ENCODE measurements around the gene HDAC11.
A peak's percentile ranks its signal among the peaks of the same experiment; 100 is the strongest.

Gene HDAC11

GRCh38 chr3:13479332-13479581 lies 849 bp upstream of the HDAC11 start:
- Histone ChIP-seq H3K4me1 (ENCODE audit: low read length) (no peaks in the 10 kb centered on the region), H3K36me3 (replicated peaks; ENCODE audit: insufficient read depth, low read length) (no peaks in the 10 kb centered on the region), H3K27me3 (replicated peaks; ENCODE audit: insufficient read depth, low read length) (no peaks in the 10 kb centered on the region), H3K4me2 (ENCODE audit: low read depth, low read length) (peak overlapping the region; percentile 74), H3K9ac (ENCODE audit: low read length) (peak overlapping the region; percentile 76), H3K79me2 (ENCODE audit: low read length) (no peaks in the 10 kb centered on the region), H3K9me2 (replicated peaks; ENCODE audit: insufficient read depth, low read length) (no peaks in the 10 kb centered on the region), H3K9me3 (replicated peaks; ENCODE audit: insufficient read depth, low read length) (no peaks in the 10 kb centered on the region), H2AFZ (ENCODE audit: low read length) (peak overlapping the region; percentile 94), H4K20me1 (ENCODE audit: insufficient read depth, low read length) (no peaks in the 10 kb centered on the region), H3K4me3 (ENCODE audit: low read length) (peak overlapping the region; percentile 80), H3K27ac (ENCODE audit: low read length) (no peak overlapping the region), H3F3A (ENCODE audit: insufficient read depth, low read length) (no peaks in the 10 kb centered on the region)
- TF ChIP-seq EZH2 (optimal IDR thresholded peaks at IDR 0.05; ENCODE audit: low read depth, low read length) (no peak), CTCF (IDR thresholded peaks at IDR 0.05; ENCODE audit: low read length) (no peak), EZH2phosphoT487 (IDR thresholded peaks at IDR 0.05; ENCODE audit: low read length) (no peak)
- no peak for DNase-seq

DNA sequence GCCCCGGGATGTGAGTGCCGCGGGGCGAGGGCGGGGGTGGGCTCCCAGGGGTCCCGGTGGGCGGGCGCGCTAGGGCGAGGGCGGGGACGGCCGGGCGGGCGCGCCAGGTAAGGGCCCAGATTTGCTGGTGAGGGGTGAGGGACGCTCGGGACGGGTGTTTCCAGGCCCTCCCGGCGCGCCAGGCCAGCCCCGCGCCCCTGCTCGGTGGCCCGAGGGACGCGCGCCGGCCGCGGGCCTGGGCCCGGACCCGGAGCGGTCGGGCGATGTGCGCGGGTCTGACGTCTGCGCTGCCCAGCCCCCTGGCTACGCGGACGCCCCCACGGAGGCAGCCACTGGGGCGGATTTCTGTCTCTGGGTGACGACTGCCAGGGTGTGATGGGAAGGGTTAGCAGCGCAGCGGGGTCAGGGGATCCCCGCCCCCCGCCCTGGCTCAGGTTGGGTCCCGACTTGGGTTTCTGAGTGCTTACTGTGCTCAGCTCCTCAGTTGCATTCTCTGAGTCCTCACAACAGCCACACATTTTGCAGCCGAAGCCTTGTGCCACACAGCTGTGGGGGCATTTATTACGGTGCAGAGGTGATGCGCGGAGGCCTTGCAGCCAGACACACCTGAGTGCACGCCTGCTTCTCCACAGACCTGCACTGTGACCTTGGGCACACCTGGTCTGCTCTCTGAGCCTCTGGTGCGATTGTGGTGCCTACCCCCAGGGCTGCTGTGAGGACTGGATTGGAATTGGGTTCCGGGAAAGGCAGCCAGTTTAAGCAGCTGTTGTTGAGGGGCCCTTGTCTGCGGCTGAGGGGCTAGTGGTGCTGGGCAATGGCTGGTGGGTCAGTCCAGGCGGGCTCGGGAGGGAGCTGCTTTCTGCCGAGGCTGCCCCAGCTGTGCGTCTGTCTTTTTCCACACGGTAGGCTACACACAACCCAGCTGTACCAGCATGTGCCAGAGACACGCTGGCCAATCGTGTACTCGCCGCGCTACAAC lies 523 bp downstream of the HDAC11 start:
- H3F3A ChIP-seq (ENCODE audit: insufficient read depth, low read length): no peaks in the 10 kb centered on the region
- H3K9ac ChIP-seq (ENCODE audit: low read length): no peak overlapping the region
- TF ChIP-seq EZH2 (optimal IDR thresholded peaks at IDR 0.05; ENCODE audit: low read depth, low read length): no peak
- no peak for TF ChIP-seq CTCF (IDR thresholded peaks at IDR 0.05; ENCODE audit: low read length)
- no peak for TF ChIP-seq EZH2phosphoT487 (IDR thresholded peaks at IDR 0.05; ENCODE audit: low read length)

DNA sequence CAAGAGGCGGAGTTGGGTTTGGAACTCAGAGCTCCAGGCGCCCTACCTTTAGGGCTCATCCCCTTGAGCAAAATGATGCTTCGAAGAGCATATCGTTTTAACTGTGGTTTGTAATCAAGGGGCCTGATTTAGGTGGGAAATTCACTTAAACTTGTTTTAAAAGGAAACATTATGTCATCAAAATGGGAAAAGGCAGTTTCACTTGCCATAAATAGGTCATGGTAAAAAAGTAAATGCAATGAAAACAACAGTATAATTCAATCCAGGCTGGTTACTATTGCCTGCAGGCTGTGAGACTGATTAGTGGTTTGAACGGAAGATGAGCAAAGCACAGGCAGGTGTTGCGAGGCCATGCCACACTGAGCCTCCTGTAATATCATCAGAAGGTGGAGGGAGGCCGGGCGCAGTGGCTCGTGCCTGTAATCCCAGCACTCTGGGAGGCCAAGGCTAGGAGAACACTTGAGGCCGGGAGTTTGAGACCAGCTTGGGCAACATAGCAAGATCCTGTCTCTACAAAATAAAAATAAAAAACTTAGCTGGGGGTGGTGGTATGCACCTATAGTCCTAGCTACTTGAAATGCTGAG lies 2.1 kb downstream of the HDAC11 start:
- Histone ChIP-seq H3K9ac (ENCODE audit: low read length) (no peak overlapping the region), H3K27me3 (replicated peaks; ENCODE audit: insufficient read depth, low read length) (no peaks in the 10 kb centered on the region), H4K20me1 (ENCODE audit: insufficient read depth, low read length) (no peaks in the 10 kb centered on the region), H3K79me2 (ENCODE audit: low read length) (no peaks in the 10 kb centered on the region), H3F3A (ENCODE audit: insufficient read depth, low read length) (no peaks in the 10 kb centered on the region), H3K36me3 (replicated peaks; ENCODE audit: insufficient read depth, low read length) (no peaks in the 10 kb centered on the region), H3K4me2 (ENCODE audit: low read depth, low read length) (no peak overlapping the region), H3K9me3 (replicated peaks; ENCODE audit: insufficient read depth, low read length) (no peaks in the 10 kb centered on the region), H3K4me1 (ENCODE audit: low read length) (no peaks in the 10 kb centered on the region), H3K9me2 (replicated peaks; ENCODE audit: insufficient read depth, low read length) (no peaks in the 10 kb centered on the region), H3K4me3 (ENCODE audit: low read length) (no peak overlapping the region), H2AFZ (ENCODE audit: low read length) (no peak overlapping the region), H3K27ac (ENCODE audit: low read length) (no peak overlapping the region)
- no peak for DNase-seq
- TF ChIP-seq CTCF (IDR thresholded peaks at IDR 0.05; ENCODE audit: low read length): no peak

More for the DNA sequence above, 523 bp downstream of the HDAC11 start:
- H3K79me2 ChIP-seq (ENCODE audit: low read length): no peaks in the 10 kb centered on the region
- H3K27me3 ChIP-seq (replicated peaks; ENCODE audit: insufficient read depth, low read length): no peaks in the 10 kb centered on the region
- H3K9me2 ChIP-seq (replicated peaks; ENCODE audit: insufficient read depth, low read length): no peaks in the 10 kb centered on the region
- DNase-seq: no peak
- H3K27ac ChIP-seq (ENCODE audit: low read length): no peak overlapping the region
- peak overlapping the region; percentile 65 for H3K4me2 ChIP-seq (ENCODE audit: low read depth, low read length)
- peak overlapping the region; percentile 56 for H3K4me3 ChIP-seq (ENCODE audit: low read length)
- H4K20me1 ChIP-seq (ENCODE audit: insufficient read depth, low read length): no peaks in the 10 kb centered on the region
- no peaks in the 10 kb centered on the region for H3K36me3 ChIP-seq (replicated peaks; ENCODE audit: insufficient read depth, low read length)
- no peaks in the 10 kb centered on the region for H3K4me1 ChIP-seq (ENCODE audit: low read length)
- no peaks in the 10 kb centered on the region for H3K9me3 ChIP-seq (replicated peaks; ENCODE audit: insufficient read depth, low read length)
- H2AFZ ChIP-seq (ENCODE audit: low read length): peak overlapping the region; percentile 74

Data from MM.1S (cell line).